ENCODE data around the gene DACT2.
"Not testable (repeated sequence)": the region's sequence is repeated elsewhere in the genome, so short reads cannot be mapped to it uniquely, and the experiment has no call there.

The DACT2 gene

DNA sequence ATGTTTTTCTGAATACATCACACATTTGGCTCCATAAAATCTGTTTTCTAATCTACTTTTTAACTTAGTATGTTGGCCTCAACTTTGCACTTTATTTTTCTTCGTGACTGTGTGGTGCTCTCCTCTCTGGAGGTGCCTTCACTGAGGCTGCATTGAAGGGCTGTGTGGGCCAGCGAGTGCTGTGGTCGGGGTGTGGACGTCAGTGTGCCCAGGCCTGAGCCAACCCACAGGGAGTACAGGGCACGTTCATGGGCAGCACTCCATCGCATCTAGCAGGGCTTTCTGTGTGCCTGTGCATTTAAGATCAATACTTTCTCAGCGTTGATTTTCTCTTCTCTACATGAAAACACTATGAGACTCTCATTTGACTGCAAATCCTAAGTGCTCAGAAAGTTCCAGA lies 37.8 kb downstream of the DACT2 start:
- H3K36me3 ChIP-seq (ENCODE audit: control insufficient read depth, insufficient read depth, low read length) = no peaks in the 10 kb centered on the region
- no peaks in the 10 kb centered on the region for H3K27me3 ChIP-seq (ENCODE audit: control insufficient read depth, insufficient read depth, low read length)
- WGBS (ENCODE audit: insufficient coverage, insufficient read length) = no CpG with 5 or more reads among the region's 7 CpGs
- no peaks in the 10 kb centered on the region for H3K9me3 ChIP-seq (ENCODE audit: control insufficient read depth, insufficient read depth, low read length)
- DNase-seq (ENCODE audit: low read depth, low spot score) = no peak
- H3K4me1 ChIP-seq (ENCODE audit: control insufficient read depth, insufficient read depth, low read length) = no peaks in the 10 kb centered on the region
- H3K27ac ChIP-seq (ENCODE audit: low read length) = no peak overlapping the region
- no peak overlapping the region for H3K4me3 ChIP-seq (ENCODE audit: low read length)

DNA sequence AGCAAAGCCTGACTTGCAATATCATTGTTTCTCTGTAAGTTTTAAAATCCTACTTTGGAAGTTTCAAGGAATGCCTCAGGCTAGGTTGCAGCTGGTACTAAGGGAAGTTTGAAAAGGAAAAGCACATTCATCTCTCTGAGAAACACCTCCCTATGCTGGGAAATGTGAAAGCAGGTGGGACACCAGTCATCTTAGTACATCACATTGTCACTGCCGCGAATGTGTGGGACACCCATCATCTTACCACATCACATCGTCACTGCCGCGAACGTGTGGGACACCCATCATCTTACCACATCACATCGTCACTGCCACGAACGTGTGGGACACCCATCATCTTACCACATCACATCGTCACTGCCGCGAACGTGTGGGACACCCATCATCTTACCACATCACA lies 38.3 kb downstream of the DACT2 start:
- no CpG with 5 or more reads among the region's 13 CpGs for WGBS (ENCODE audit: insufficient coverage, insufficient read length)
- not testable (repeated sequence) for H3K4me3 ChIP-seq (ENCODE audit: low read length); H3K4me1 ChIP-seq (ENCODE audit: control insufficient read depth, insufficient read depth, low read length); DNase-seq (ENCODE audit: low read depth, low spot score); H3K9me3 ChIP-seq (ENCODE audit: control insufficient read depth, insufficient read depth, low read length); H3K27ac ChIP-seq (ENCODE audit: low read length); H3K36me3 ChIP-seq (ENCODE audit: control insufficient read depth, insufficient read depth, low read length); H3K27me3 ChIP-seq (ENCODE audit: control insufficient read depth, insufficient read depth, low read length)

- no peaks in the 10 kb centered on the region for H3K9me3 ChIP-seq (ENCODE audit: control insufficient read depth, insufficient read depth, low read length)
- H3K27ac ChIP-seq (ENCODE audit: low read length) = no peak overlapping the region
- no peaks in the 10 kb centered on the region for H3K27me3 ChIP-seq (ENCODE audit: control insufficient read depth, insufficient read depth, low read length)
- no peaks in the 10 kb centered on the region for H3K36me3 ChIP-seq (ENCODE audit: control insufficient read depth, insufficient read depth, low read length)
- WGBS (ENCODE audit: insufficient coverage, insufficient read length) = no CpG with 5 or more reads among the region's 13 CpGs
- H3K4me1 ChIP-seq (ENCODE audit: control insufficient read depth, insufficient read depth, low read length) = no peaks in the 10 kb centered on the region
- H3K4me3 ChIP-seq (ENCODE audit: low read length) = no peak overlapping the region
- DNase-seq (ENCODE audit: low read depth, low spot score) = no peak
Observed at GRCh38 chr6:168280899-168281245, 38.7 kb downstream of the DACT2 start.

DNA sequence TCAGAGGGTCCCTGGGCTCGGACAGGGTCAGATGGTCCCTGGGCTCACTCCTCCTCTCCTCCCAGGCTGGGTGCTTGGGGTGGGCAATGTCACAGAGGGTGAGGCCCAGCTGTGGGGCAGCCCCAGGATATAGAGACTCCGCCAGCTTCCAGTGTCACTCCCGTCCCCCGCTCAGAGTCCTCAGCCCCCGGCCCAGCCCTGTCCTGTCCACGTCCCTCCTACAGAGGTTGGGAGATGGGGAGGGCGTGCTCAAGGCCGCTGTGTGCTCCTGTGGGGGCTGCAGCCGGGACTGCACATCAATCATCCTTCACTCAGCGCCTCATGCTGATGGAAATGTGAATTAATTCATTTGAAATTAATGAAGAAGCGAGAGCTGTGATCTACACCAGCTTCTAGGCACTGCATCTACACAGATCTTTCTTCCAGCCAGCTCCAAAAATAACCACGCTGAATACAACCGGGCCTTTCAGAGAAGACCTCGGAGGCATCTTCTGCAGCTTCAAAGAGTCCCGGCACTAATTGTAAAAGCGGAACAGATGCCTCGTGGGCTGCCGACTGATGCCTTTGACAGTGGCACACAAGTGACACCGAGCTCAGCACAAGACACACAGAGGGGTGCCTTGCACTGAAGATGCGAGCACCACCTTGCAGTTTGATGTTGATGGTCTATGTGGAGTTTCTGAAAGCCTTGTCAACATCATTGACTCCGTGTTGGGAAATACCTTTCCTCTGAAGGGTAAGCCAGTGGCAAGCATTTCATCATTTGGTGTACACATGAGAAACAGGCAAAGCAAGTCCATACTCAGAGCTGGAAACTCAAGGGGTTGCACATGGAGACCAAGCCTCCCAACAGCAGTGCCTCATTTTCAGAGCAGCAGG lies 39.3 kb downstream of the DACT2 start:
- H3K9me3 ChIP-seq (ENCODE audit: control insufficient read depth, insufficient read depth, low read length) = no peaks in the 10 kb centered on the region
- H3K36me3 ChIP-seq (ENCODE audit: control insufficient read depth, insufficient read depth, low read length) = no peaks in the 10 kb centered on the region
- WGBS (ENCODE audit: insufficient coverage, insufficient read length) = no CpG with 5 or more reads among the region's 21 CpGs
- H3K27ac ChIP-seq (ENCODE audit: low read length) = no peak overlapping the region
- no peak for DNase-seq (ENCODE audit: low read depth, low spot score)
- no peaks in the 10 kb centered on the region for H3K4me1 ChIP-seq (ENCODE audit: control insufficient read depth, insufficient read depth, low read length)
- no peak overlapping the region for H3K4me3 ChIP-seq (ENCODE audit: low read length)
- no peaks in the 10 kb centered on the region for H3K27me3 ChIP-seq (ENCODE audit: control insufficient read depth, insufficient read depth, low read length)

GRCh38 chr6:168279403-168279935 lies 40.1 kb downstream of the DACT2 start:
- no peak overlapping the region for H3K4me3 ChIP-seq (ENCODE audit: low read length)
- WGBS (ENCODE audit: insufficient coverage, insufficient read length) = no CpG with 5 or more reads among the region's 21 CpGs
- 0 out of 2 replicates have a peak, but pooled peaks cover 2% of the 10 kb centered on the region for H3K4me1 ChIP-seq (ENCODE audit: control insufficient read depth, insufficient read depth, low read length)
- no peak overlapping the region for H3K27ac ChIP-seq (ENCODE audit: low read length)
- DNase-seq (ENCODE audit: low read depth, low spot score) = no peak
- H3K36me3 ChIP-seq (ENCODE audit: control insufficient read depth, insufficient read depth, low read length) = no peaks in the 10 kb centered on the region
- no peaks in the 10 kb centered on the region for H3K27me3 ChIP-seq (ENCODE audit: control insufficient read depth, insufficient read depth, low read length)
- no peaks in the 10 kb centered on the region for H3K9me3 ChIP-seq (ENCODE audit: control insufficient read depth, insufficient read depth, low read length)

- H3K9me3 ChIP-seq (ENCODE audit: control insufficient read depth, insufficient read depth, low read length) = no peaks in the 10 kb centered on the region
- peaks cover 4% of the 10 kb centered on the region; the same call in 1 of the 2 replicates for H3K4me1 ChIP-seq (ENCODE audit: control insufficient read depth, insufficient read depth, low read length)
- H3K4me3 ChIP-seq (ENCODE audit: low read length) = no peak overlapping the region
- WGBS (ENCODE audit: insufficient coverage, insufficient read length) = no CpG with 5 or more reads among the region's 15 CpGs
- H3K27me3 ChIP-seq (ENCODE audit: control insufficient read depth, insufficient read depth, low read length) = no peaks in the 10 kb centered on the region
- no peak for DNase-seq (ENCODE audit: low read depth, low spot score)
- no peak overlapping the region for H3K27ac ChIP-seq (ENCODE audit: low read length)
- no peaks in the 10 kb centered on the region for H3K36me3 ChIP-seq (ENCODE audit: control insufficient read depth, insufficient read depth, low read length)
Observed at GRCh38 chr6:168278904-168279303, 40.7 kb downstream of the DACT2 start.

DNA sequence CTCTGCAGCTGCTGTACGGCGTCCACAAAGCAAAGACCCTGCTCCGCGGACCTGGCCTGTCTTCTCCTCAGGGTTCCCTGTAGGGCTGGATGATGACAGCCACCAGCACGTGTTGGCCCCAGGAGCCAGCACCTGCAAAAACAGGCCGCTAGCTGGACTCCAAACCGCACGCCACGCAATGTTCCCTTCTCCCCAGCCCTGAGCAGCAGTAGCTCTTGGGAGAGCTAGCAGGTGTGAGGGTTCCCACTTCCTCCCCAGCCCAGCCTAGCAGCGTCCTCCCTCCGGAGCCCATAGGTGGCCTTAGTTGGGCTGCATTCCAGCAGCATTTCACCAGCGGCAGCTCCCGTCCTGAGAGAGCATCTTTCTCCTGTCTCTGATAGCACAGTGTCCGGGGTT lies 42.3 kb downstream of the DACT2 start:
- Histone ChIP-seq H3K36me3 (ENCODE audit: control insufficient read depth, insufficient read depth, low read length) (no peaks in the 10 kb centered on the region), H3K27me3 (ENCODE audit: control insufficient read depth, insufficient read depth, low read length) (no peaks in the 10 kb centered on the region), H3K9me3 (ENCODE audit: control insufficient read depth, insufficient read depth, low read length) (no peaks in the 10 kb centered on the region), H3K4me1 (ENCODE audit: control insufficient read depth, insufficient read depth, low read length) (peaks cover 7% of the 10 kb centered on the region), H3K27ac (ENCODE audit: low read length) (no peak overlapping the region), H3K4me3 (ENCODE audit: low read length) (no peak overlapping the region)
- no CpG with 5 or more reads among the region's 14 CpGs for WGBS (ENCODE audit: insufficient coverage, insufficient read length)
- DNase-seq (ENCODE audit: low read depth, low spot score) = no peak

DNA sequence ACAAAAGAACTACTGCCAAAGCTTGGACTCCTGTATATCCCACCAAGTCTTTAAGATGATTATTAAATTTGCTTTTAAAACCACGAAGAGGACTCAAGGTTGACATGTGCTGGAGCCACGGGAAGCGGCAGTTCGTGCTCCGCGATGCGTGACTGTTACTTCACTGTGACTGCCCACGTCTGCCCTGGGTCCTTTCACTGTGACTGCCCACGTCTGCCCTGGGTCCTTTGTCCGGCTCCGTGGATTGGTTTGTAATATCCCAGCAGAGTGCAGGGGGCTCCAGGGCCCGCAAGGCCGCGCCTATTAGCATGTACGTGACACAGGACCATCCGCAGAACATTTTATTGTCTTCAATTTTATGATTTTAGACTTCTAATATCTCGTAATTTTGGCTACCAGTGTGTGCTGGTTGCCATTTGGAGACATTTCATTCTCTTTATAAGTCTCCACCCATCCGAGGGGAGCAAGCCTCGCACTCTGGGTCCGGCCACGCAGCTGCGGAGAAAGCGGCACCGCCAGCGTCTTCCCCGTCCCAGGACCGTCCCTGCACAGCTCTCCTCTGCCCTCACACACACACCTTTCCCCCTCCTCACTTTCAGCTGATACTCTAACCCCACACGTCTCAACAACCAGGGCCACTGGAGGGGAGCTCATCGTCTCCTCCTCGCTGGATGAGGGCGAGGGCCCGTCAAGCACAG lies 42.9 kb downstream of the DACT2 start:
- Histone ChIP-seq H3K36me3 (ENCODE audit: control insufficient read depth, insufficient read depth, low read length) (no peaks in the 10 kb centered on the region), H3K27ac (ENCODE audit: low read length) (no peak overlapping the region), H3K4me3 (ENCODE audit: low read length) (no peak overlapping the region), H3K9me3 (ENCODE audit: control insufficient read depth, insufficient read depth, low read length) (no peaks in the 10 kb centered on the region), H3K4me1 (ENCODE audit: control insufficient read depth, insufficient read depth, low read length) (peaks cover 7% of the 10 kb centered on the region), H3K27me3 (ENCODE audit: control insufficient read depth, insufficient read depth, low read length) (no peaks in the 10 kb centered on the region)
- WGBS (ENCODE audit: insufficient coverage, insufficient read length) = no CpG with 5 or more reads among the region's 32 CpGs
- no peak for DNase-seq (ENCODE audit: low read depth, low spot score)

DNA sequence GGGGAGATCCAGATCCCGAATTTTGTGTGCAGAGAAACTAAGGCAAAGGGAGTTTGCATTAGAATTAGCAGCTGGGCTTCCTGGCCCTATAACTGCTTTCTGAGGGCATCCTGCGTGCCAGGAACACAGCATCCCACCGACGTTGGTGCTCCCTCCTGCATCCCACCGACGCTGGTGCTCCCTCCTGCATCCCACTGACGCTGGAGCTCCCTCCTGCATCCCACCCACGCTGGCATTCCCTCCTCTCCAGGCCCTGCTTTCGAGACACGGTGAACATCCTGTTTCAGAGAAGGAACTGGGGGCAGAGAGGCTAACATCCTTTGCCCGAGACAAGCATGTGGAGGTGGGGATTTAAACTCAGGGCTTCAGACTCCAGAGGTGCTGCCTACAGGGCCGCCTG lies 44.4 kb downstream of the DACT2 start:
- Histone ChIP-seq H3K27me3 (ENCODE audit: control insufficient read depth, insufficient read depth, low read length) (no peaks in the 10 kb centered on the region), H3K4me3 (ENCODE audit: low read length) (no peak overlapping the region), H3K27ac (ENCODE audit: low read length) (no peak overlapping the region), H3K9me3 (ENCODE audit: control insufficient read depth, insufficient read depth, low read length) (no peaks in the 10 kb centered on the region), H3K4me1 (ENCODE audit: control insufficient read depth, insufficient read depth, low read length) (peaks cover 7% of the 10 kb centered on the region), H3K36me3 (ENCODE audit: control insufficient read depth, insufficient read depth, low read length) (no peaks in the 10 kb centered on the region)
- no peak for DNase-seq (ENCODE audit: low read depth, low spot score)
- no CpG with 5 or more reads among the region's 12 CpGs for WGBS (ENCODE audit: insufficient coverage, insufficient read length)

GRCh38 chr6:168274037-168274952 lies 45.3 kb downstream of the DACT2 start:
- Histone ChIP-seq H3K9me3 (ENCODE audit: control insufficient read depth, insufficient read depth, low read length) (no peaks in the 10 kb centered on the region), H3K27ac (ENCODE audit: low read length) (no peak overlapping the region), H3K4me1 (ENCODE audit: control insufficient read depth, insufficient read depth, low read length) (peaks cover 7% of the 10 kb centered on the region), H3K4me3 (ENCODE audit: low read length) (no peak overlapping the region), H3K27me3 (ENCODE audit: control insufficient read depth, insufficient read depth, low read length) (no peaks in the 10 kb centered on the region), H3K36me3 (ENCODE audit: control insufficient read depth, insufficient read depth, low read length) (no peaks in the 10 kb centered on the region)
- no peak for DNase-seq (ENCODE audit: low read depth, low spot score)
- WGBS (ENCODE audit: insufficient coverage, insufficient read length) = no CpG with 5 or more reads among the region's 22 CpGs
